Raji (cell line): ENCODE data around the gene HOXA11.

Experiments
- POLR2A ChIP-seq: IDR thresholded peaks from 2 replicates; pipeline ENCODE4 v1.6.1; 2011; ENCODE audit warnings: low read depth, low read length, control low read depth; ENCODE audit not compliant: insufficient read depth

The HOXA11 gene

DNA sequence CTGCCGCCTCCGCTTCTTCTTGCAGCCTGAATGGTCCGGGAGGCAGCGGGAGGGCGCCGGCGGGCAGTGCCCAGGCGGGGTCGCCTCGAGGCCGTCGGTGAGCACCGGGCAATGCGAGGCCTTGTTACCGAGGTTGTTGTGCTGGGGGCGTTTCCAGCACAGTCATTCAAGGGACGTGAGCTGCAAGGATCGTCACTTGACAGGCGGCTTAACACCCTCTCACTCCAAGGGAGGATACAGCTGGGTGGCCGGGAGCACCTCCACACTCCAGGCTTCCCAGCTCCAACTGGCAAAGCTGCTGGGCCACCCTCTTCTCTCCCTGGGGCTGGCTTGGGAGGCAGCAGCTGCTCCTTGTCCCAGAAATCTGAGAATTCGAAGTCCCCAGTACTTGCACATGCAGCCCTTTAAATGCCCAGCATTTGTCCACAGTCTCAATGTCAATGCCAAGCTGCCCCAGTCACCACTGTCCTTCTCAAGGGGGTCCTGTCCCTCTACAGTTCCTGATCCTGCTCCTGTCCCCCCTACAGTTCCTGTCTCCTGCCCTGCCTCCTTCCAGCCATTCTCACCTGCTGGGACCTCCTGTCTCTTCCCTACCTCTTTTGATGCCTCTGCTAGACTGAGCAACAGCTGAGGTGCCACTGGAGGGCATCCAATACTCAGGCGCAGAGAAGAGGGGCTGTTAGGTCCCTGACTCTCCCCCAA lies 4.4 kb upstream of the HOXA11 start:
- TF ChIP-seq POLR2A: no peak

DNA sequence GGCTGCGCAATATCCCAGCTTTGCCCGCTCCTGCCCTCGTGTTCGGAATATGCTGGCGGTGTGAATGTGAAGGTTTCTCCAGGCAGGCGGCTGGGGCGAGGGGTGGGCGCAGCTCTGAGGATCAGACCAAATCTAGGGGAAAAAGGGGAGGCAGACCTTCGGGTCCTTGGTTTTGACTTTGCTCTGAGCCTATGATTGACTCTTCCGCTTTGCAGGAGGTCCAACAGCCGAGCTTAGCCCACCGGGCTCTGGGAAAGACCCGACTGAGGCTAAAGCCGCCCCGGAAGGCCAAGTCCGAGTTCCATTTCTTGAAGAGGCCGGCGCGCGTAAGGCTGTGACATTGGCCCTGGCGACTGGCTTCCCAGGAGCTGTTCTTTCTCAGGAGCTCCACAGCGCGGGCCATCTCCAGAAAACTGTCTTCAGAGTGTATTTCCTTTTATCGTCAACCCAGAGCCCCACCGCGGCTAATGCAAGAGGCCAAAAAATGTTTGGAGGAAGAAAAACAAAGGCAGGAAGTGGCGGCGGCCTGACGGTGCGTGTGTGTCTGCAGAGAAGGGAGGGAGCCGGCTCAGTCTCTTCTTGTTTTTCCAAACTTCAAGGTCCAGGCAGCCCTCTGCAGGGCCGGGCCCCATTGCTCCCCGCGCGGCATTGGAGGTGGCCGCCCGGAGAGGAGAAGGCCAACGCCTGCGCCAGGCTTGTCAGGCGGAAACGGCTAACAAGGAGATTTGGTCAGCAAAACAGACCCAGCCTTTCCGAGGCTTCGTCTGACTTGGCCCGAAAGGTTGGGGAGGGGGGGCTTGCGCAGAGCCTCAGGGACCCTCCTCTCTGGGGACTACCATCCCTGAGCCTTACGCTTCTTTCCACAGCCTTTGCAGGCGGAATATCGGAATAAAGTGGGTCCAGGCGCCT lies 3.6 kb upstream of the HOXA11 start:
- no peak for TF ChIP-seq POLR2A

DNA sequence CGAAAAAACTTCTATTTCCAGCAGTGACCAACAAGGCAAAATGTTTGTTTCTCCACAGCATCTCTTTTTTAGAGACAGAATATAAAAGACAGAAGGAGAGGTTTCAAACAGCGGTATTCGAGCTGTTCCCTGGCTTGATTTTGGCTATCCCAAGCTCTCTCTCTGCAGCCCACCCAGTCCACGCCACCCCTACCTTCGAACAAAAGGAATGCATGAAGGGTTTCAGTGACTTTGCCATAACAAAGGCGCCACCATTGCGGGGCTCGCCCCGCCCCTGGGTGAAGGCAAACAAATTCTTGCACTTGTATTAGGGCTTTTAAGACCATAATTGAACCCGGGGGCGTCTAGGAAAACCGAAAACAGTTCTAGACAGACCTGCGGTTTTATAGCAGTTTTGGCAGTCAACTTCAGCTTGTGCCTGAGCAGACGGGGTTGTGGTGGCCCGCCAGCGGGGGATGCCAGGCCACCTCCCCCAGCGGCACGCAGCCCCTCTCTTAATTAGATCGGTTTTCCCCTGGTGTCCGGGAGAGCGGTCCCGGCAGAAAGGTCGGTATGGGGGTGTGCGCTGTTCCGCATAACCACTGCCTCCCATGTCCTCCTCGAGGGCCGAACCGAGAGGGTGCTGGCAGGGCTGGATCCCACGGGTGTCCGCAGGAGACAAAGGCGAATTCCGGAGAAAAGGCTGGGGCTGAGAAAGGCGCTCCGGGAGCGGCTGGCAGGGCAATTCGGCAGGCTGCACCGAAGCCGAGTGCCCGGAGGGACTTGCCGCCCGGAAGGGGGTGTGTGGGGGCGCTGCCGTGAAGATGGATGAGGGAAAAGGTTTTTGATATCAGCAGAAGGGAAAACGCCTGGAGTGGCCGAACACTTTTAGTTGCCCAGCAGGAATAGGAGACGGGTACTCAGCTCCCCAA lies 2.7 kb upstream of the HOXA11 start:
- TF ChIP-seq POLR2A: no peak

DNA sequence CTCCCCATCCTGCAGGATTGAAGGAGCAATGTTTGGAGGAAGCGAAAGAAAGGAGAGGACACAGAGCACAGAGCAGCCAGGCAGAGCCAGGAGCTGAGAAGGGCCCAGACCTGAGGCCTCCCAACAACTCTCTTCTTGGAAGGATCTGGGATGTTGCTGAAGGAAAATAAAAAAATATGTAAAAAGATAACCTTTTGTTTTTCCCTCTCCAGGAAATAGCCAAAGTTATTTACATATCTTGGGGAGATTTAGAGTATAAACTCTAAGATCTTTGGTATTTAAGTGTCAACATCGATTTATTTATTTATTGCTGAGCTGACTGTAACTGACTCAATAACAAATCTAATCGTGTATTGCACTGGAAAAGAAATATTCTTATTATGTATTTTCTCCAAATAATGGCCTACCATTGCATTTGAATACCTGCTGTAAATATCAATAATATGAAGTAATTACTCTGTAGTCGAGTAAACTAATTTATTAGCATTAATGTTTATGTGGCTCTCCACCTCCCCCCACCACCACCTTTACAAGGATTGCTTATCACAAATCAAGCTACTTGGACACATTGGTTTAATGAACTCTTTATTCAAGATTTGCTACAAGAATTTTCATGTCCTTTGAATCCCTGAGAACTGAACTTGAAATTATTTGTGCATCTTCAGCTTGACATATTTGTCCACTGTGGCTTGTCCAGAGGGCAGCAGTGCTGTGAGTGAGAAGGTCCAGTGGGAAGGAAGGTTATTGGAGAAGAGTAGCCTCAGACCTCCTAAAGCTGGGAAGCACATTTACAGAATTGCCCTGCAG lies 1.8 kb upstream of the HOXA11 start:
- TF ChIP-seq POLR2A: no peak

DNA sequence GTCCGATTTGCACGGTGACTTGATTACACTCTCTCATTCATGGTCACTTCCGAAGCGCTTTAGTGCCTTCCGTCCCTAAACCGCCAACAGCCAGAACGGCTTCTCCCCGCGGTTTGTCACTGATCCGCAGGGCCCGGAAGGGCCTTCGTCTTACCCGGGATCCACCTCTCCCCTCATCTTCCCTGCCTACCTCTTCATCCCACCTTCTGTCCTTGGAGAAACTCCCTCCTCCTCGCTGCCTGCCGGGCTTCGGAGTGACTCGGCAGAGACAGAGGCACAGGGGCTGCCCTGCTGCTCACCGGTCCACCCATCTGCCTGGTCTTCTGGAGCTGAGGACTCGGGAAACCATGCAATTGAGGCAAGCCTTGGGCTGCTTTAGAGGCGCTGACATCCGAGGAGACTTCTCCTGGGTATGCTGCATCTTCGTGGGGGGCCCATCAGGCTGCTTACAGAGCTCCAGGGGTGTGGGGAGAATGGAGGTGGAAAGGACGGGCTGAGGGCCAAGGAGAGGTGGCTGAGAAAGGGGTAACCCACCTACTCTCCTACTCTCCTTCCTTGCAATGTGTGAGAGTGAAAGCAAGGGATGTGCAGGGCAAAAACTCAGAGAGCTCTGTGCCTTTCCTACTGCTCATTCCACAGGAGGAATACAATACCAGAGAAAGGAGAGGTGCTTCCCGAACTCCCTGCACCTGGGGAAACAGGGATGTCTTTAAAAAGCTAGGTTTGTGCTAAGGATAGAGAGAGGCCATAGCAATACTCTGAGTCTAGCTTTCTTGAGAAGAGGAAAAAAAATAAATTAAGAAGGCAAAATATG lies 1.0 kb upstream of the HOXA11 start:
- no peak for TF ChIP-seq POLR2A

DNA sequence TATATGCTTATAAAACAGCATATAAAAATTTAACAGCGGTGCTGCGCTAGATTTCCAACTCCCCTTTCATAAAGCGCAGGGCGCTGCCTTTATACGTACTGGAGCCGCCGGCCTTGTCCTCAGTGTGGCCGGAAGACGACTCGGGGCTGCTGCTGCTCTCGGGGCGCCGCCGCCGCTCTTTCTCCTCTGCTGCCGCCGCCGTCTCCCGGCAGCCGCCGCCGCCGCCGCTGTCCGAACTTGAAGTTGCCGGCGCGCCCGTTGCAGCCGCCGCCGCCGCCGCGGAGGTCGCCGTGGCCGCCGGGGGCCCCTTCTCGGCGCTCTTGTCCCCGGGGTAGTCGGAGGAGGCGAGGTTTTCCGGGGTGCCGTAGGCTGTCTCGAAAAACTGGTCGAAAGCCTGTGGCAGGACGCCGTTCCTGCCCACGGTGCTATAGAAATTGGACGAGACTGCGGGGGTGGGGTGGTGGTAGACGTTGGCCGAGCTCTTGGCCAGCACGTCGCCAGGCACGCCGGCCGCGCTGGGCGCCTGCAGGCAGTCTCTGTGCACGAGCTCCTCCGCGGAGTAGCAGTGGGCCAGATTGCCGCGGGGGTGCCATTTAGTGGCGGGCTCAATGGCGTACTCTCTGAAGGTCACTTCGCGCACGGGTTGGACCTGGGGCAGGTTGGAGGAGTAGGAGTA lies 557 bp downstream of the HOXA11 start:
- no peak for TF ChIP-seq POLR2A

DNA sequence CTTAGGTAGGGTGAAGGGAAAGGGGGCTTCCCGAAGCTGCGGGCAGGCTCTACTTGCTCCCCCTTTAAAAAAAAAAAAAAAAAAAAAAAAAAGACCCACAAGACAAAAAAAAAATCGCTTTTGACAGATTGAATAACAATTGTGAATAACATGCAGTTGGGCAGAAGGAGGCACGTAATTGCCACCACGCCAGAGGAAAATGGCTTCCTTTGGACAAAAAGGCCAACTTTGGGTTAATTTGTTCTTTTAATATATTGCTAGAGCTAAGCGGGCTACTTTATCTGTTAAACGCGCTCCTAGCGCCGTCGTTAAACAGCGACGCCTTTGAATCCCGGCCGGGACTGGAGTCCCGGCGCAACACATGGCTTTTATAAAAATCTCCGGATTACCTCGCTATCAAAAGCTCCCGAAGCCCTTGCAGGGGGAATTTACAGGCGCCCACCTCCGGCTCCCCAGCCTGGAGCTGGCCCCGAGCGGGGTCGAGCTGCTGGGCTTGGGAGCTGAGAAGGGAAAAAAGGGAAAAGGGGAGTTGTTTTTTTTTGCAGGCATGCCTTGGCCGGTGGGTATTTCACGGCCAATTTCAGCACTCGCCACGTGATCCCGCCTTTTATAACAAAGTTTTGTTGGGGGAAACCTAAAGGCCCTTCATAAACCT lies 1.2 kb downstream of the HOXA11 start:
- TF ChIP-seq POLR2A: no peak

DNA sequence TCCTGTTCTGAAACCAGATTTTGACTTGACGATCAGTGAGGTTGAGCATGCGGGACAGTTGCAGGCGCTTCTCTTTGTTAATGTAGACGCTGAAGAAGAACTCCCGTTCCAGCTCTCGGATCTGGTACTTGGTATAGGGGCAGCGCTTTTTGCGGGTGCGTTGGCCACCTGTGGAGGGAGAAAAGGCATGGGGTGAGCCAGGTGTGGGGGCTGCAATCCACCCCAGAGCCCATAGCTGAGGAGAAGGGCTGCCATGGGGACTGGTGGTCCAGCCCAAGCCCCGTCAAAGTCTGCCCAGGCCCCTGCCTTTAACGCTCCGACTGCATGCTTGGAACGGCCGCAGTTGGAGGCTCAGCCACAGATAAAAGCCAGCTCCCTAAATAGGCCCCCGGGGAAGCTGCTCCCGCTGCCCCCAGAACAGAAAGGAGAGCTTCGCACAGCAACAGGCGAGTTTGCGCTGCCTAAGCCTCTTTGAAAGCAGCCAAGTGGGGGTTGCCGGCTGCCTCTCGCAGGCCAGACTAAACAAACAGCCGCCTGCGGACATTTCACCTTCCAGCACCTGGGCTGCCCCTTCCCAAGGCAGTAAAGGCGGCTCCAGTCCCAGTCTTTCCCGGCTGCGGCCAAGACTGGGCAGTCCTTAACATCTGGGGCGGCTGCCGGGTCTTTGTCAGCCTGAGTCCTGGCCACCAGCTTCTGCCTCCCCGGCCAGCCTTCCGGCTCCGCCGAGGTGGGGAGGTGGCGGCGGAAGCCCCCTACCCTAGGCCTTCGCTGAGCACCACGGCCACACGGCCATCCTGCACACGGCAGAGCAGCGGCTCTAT lies 2.0 kb downstream of the HOXA11 start:
- no peak for TF ChIP-seq POLR2A

DNA sequence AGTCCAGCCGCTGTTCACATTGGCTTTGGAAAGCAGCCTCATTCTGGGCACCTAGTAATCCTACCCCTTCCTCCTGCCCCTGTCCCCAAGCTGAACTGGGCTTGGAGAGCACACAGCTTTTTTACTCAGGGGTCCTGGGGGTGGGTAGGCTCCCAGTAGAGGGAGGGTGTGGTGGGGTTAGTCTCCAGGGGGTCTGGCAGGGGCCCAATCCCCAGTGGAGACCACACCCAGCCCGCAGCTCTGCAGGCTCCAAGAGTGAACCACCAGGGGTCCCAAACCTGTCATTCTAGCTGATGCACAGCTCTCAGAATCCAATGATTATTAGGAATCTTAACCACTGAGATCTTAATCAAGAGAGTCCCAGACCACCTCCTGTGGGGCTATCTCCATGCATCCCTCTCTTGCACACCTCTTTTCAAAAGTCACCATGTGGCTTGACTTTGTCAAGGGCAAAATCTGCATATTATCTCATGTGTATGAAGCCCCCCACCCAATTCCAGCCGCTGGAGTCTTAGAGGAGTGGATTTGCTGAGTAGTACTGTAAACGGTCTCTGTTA lies 2.7 kb downstream of the HOXA11 start:
- no peak for TF ChIP-seq POLR2A

DNA sequence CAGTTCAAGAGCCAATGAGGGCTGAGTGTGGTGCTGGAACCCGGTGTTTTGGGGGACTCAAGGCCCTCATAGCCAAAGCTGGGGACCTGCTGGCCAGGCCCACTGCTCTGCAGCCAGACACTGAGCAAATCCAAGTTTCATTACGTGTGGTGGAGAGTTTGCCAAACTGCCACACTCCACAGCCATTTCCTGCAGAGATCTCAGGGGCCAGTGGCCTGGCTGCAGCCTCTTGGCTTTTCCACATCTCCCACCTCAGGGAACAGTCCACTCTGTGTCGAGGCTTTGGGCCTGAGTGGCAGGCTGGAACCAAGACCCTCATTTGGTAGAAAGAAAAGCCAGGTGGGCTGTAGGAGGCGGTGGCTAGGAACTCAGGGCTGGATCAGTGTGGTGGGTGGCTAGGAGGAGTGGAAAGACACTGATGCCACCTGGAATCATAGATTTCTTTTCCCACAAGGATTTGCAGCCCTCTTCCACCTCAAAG lies 3.2 kb downstream of the HOXA11 start:
- TF ChIP-seq POLR2A: no peak
